H9 (cell line): ENCODE results near the gene SUV39H2. TPM values are rescaled to one million over a fixed set of nuclear protein-coding genes. Genes with fewer than 3 reads are reported as not detected.

Experiments
- DNase-seq: peaks from one replicate; pipeline ENCODE4 v3.0.0-alpha.2; 2017
- H2AFZ ChIP-seq: one replicate; pipeline ENCODE4 v1.6.1; 2013; ENCODE audit warnings: mild to moderate bottlenecking, low read length, control low read depth, moderate library complexity
- H2AK5ac ChIP-seq: 2 replicates; pipeline ENCODE4 v1.6.1; 2013; ENCODE audit warnings: low read length, control low read depth, mixed read lengths; ENCODE audit not compliant: insufficient read length
- H2BK120ac ChIP-seq: one replicate; pipeline ENCODE4 v1.6.1; 2013; ENCODE audit warnings: low read depth, mild to moderate bottlenecking, low read length, control low read depth, inconsistent platforms; ENCODE audit not compliant: poor library complexity, severe bottlenecking
- H2BK12ac ChIP-seq: 2 replicates; pipeline ENCODE4 v1.6.1; 2013; ENCODE audit warnings: low read length, control low read depth, mixed read lengths, low read depth; ENCODE audit not compliant: insufficient read length
- H2BK15ac ChIP-seq: 2 replicates; pipeline ENCODE4 v1.6.1; 2013; ENCODE audit warnings: low read depth, low read length, control low read depth
- H2BK20ac ChIP-seq: one replicate; pipeline ENCODE4 v1.6.1; 2013; ENCODE audit warnings: low read depth, mild to moderate bottlenecking, low read length, control low read depth, inconsistent platforms; ENCODE audit not compliant: poor library complexity, severe bottlenecking
- H2BK5ac ChIP-seq: 2 replicates; pipeline ENCODE4 v1.6.1; 2013; ENCODE audit warnings: low read length, control low read depth, mixed read lengths; ENCODE audit not compliant: insufficient read length
- H3K14ac ChIP-seq: 2 replicates; pipeline ENCODE4 v1.6.1; 2013; ENCODE audit warnings: low read length, control low read depth; ENCODE audit not compliant: insufficient read depth
- H3K18ac ChIP-seq: 2 replicates; pipeline ENCODE4 v1.6.1; 2013; ENCODE audit warnings: low read depth, mild to moderate bottlenecking, mixed read lengths, low read length, control low read depth; ENCODE audit not compliant: insufficient read length
- H3K23ac ChIP-seq: 2 replicates; pipeline ENCODE4 v1.6.1; 2013; ENCODE audit warnings: low read length, control low read depth, mixed read lengths, low read depth; ENCODE audit not compliant: insufficient read length
- H3K23me2 ChIP-seq: 2 replicates; pipeline ENCODE4 v1.6.1; 2013; ENCODE audit warnings: low read depth, mild to moderate bottlenecking, mixed read lengths, low read length, control low read depth; ENCODE audit not compliant: insufficient read length, poor library complexity, severe bottlenecking
- H3K27ac ChIP-seq: 2 replicates; pipeline ENCODE4 v1.5.1; 2013; ENCODE audit warnings: low read length, control low read depth, mixed read lengths, low read depth; ENCODE audit not compliant: insufficient read length
- H3K27me3 ChIP-seq: 2 replicates; pipeline ENCODE4 v1.6.1; 2013; ENCODE audit warnings: low read length, control low read depth, inconsistent platforms; ENCODE audit not compliant: insufficient read depth
- H3K4ac ChIP-seq: 2 replicates; pipeline ENCODE4 v1.6.1; 2013; ENCODE audit warnings: low read depth, mild to moderate bottlenecking, control low read depth, inconsistent platforms, low read length, moderate library complexity
- H3K4me1 ChIP-seq: 2 replicates; pipeline ENCODE4 v1.6.1; 2013; ENCODE audit warnings: low read length, control low read depth, inconsistent platforms; ENCODE audit not compliant: insufficient read depth
- H3K4me2 ChIP-seq: 2 replicates; pipeline ENCODE4 v1.6.1; 2013; ENCODE audit warnings: low read length, control low read depth, mixed read lengths; ENCODE audit not compliant: insufficient read length, insufficient read depth
- H3K56ac ChIP-seq: 2 replicates; pipeline ENCODE4 v1.6.1; 2013; ENCODE audit warnings: low read depth, mild to moderate bottlenecking, mixed read lengths, low read length, control low read depth; ENCODE audit not compliant: insufficient read length
- H3K79me1 ChIP-seq: 2 replicates; pipeline ENCODE4 v1.6.1; 2013; ENCODE audit warnings: low read depth, mild to moderate bottlenecking, moderate library complexity, low read length, control low read depth, inconsistent platforms; ENCODE audit not compliant: insufficient read depth, poor library complexity, severe bottlenecking
- H3K79me2 ChIP-seq: 2 replicates; pipeline ENCODE4 v1.6.1; 2013; ENCODE audit warnings: low read length, control low read depth, inconsistent platforms; ENCODE audit not compliant: insufficient read depth
- H3K9ac ChIP-seq: 2 replicates; pipeline ENCODE4 v1.6.1; 2013; ENCODE audit warnings: low read length, control low read depth, mixed read lengths; ENCODE audit not compliant: insufficient read length; ENCODE audit errors: extremely low read depth
- H3K9me3 ChIP-seq: one replicate; pipeline ENCODE4 v1.6.1; 2013; ENCODE audit warnings: low read depth, low read length, inconsistent platforms; ENCODE audit not compliant: control insufficient read depth
- H3T11ph ChIP-seq: one replicate; pipeline ENCODE4 v1.6.1; 2013; ENCODE audit warnings: mild to moderate bottlenecking, low read length, control low read depth, inconsistent platforms
- H4K20me1 ChIP-seq: one replicate; pipeline ENCODE4 v1.6.1; 2013; ENCODE audit not compliant: control insufficient read depth, insufficient read length, insufficient read depth
- H4K5ac ChIP-seq: 2 replicates; pipeline ENCODE4 v1.6.1; 2013; ENCODE audit warnings: low read depth, mild to moderate bottlenecking, mixed read lengths, low read length, control low read depth; ENCODE audit not compliant: insufficient read length
- H4K8ac ChIP-seq: replicated peaks from 2 replicates; pipeline ENCODE4 v1.6.1; 2013; ENCODE audit warnings: low read length, control low read depth, mixed read lengths, low read depth; ENCODE audit not compliant: insufficient read length
- H4K91ac ChIP-seq: 2 replicates; pipeline ENCODE4 v1.6.1; 2013; ENCODE audit warnings: low read depth, mild to moderate bottlenecking, moderate library complexity, mixed read lengths, low read length, control low read depth; ENCODE audit not compliant: insufficient read length
- H3K27ac Mint-ChIP-seq, 3 experiments: 2 replicates in 2 of 3; 3 replicates in 1 of 3; pipeline ENCODE4 v1.8.0; 2020 to 2021; ENCODE audit warnings: mixed read lengths in 3 of 3, mild to moderate bottlenecking in 1 of 3, moderate library complexity in 1 of 3
- H3K27me3 Mint-ChIP-seq: 2 replicates; pipeline ENCODE4 v1.8.0; 2021; ENCODE audit warnings: low read depth, mild to moderate bottlenecking, moderate library complexity, mixed read lengths
- H3K36me3 Mint-ChIP-seq, 3 experiments: 2 replicates in 2 of 3; 3 replicates in 1 of 3; pipeline ENCODE4 v1.8.0; 2020 to 2021; ENCODE audit warnings: low read depth in 3 of 3, mixed read lengths in 3 of 3; ENCODE audit not compliant: insufficient read depth in 1 of 3
- H3K4me1 Mint-ChIP-seq, 2 experiments: 2 replicates each; pipeline ENCODE4 v1.8.0; 2020; ENCODE audit warnings: mixed read lengths in 2 of 2
- H3K4me3 Mint-ChIP-seq, 2 experiments: 2 replicates in 1 of 2; 3 replicates in 1 of 2; pipeline ENCODE4 v1.8.0; 2020 to 2021; ENCODE audit warnings: mild to moderate bottlenecking in 2 of 2, mixed read lengths in 2 of 2, moderate library complexity in 1 of 2
- H3K9me3 Mint-ChIP-seq, 2 experiments: 2 replicates in 1 of 2; 3 replicates in 1 of 2; pipeline ENCODE4 v1.8.0; 2020; ENCODE audit warnings: mild to moderate bottlenecking in 2 of 2, mixed read lengths in 2 of 2, moderate library complexity in 1 of 2
- WGBS: extraction: QIAGEN DNeasy Blood & Tissue Kit; methylation state at CpG from one replicate; pipeline ENCODE4 v1.1.7; 2013; ENCODE audit warnings: missing lambda C conversion rate, low lambda C conversion rate, mixed read lengths; ENCODE audit not compliant: insufficient read length; ENCODE audit errors: extremely low coverage; 5-methylcytosine and 5-hydroxymethylcytosine counted together
- total RNA-seq: library from RNA; stranded (reverse); gene quantifications from 2 replicates; pipeline ENCODE4 v1.2.1, GENCODE V29; 2021
- TF ChIP-seq, protein P1 (sequence below): fragments of 200-600 bp; sonication (generic); conservative IDR thresholded peaks from 3 replicates; pipeline ENCODE4 v1.8.0; 2021; ENCODE audit warnings: antibody characterized with exemption, mild to moderate bottlenecking

SUV39H2 gene
- total RNA-seq, 1 experiment from 2014 or later, result 59.7 TPM

DNA sequence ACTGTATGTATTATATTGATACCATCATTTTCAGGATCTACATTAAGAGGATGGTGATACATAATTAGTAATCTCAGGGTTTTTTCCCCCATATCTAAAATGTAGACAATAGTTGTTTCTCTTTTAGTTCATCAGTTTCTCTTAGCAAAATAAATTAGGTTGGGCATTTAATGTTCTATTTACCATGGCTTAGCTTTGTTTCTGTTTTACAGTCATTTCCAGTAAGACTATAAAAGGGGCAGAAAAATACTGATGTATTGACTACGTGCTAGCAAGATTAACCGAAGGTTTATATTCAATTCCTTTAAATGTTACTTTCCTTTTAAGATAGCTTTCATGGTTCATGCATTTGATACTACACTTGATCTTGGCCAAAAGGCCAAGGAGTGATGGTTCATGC, 26.2 kb downstream of the SUV39H2 start:
- no peak overlapping the region for H3K56ac ChIP-seq
- no peak overlapping the region for H3K27ac ChIP-seq
- H3K79me2 ChIP-seq, result no peaks in the 10 kb centered on the region
- H4K20me1 ChIP-seq, result no peaks in the 10 kb centered on the region
- H3K9me3 ChIP-seq, result no peaks in the 10 kb centered on the region
- no peaks in the 10 kb centered on the region for H3K23me2 ChIP-seq
- H2AK5ac ChIP-seq, result no peak overlapping the region
- no peaks in the 10 kb centered on the region for H3K79me1 ChIP-seq
- Mint-ChIP-seq H3K27ac (no peak overlapping the region; a peak in 1 of 7 replicates), H3K27me3 (no peaks in the 10 kb centered on the region), H3K4me1 (peaks cover 3 to 6% of the 10 kb centered on the region in 2 experiments), H3K36me3 (peaks cover 57 to 85% (median 81%) of the 10 kb centered on the region in 3 experiments), H3K9me3 (peaks cover 3 to 6% of the 10 kb centered on the region in 2 experiments; a peak in 3 of 5 replicates), H3K4me3 (no peak overlapping the region)
- no peak overlapping the region for H3K4me2 ChIP-seq
- no peak overlapping the region for H3K23ac ChIP-seq
- H2BK20ac ChIP-seq, result no peak overlapping the region
- H2BK120ac ChIP-seq, result no peak overlapping the region
- no peak overlapping the region for H3T11ph ChIP-seq
- H4K5ac ChIP-seq, result no peak overlapping the region
- no peak overlapping the region for H4K91ac ChIP-seq
- no peak for DNase-seq
- no peaks in the 10 kb centered on the region for H3K4me1 ChIP-seq
- no peak overlapping the region for H2BK5ac ChIP-seq
- H3K4ac ChIP-seq, result no peak overlapping the region
- H2AFZ ChIP-seq, result no peak overlapping the region
- no peak overlapping the region for H3K14ac ChIP-seq
- H3K18ac ChIP-seq, result no peak overlapping the region
- H4K8ac ChIP-seq, result no peak overlapping the region
- no peak overlapping the region for H2BK15ac ChIP-seq
- H3K9ac ChIP-seq, result no peak overlapping the region
- no peak overlapping the region for H2BK12ac ChIP-seq
- WGBS, result no CpG with 5 or more reads among the region's 2 CpGs
- H3K27me3 ChIP-seq, result no peaks in the 10 kb centered on the region
- TF ChIP-seq, protein P1, sequence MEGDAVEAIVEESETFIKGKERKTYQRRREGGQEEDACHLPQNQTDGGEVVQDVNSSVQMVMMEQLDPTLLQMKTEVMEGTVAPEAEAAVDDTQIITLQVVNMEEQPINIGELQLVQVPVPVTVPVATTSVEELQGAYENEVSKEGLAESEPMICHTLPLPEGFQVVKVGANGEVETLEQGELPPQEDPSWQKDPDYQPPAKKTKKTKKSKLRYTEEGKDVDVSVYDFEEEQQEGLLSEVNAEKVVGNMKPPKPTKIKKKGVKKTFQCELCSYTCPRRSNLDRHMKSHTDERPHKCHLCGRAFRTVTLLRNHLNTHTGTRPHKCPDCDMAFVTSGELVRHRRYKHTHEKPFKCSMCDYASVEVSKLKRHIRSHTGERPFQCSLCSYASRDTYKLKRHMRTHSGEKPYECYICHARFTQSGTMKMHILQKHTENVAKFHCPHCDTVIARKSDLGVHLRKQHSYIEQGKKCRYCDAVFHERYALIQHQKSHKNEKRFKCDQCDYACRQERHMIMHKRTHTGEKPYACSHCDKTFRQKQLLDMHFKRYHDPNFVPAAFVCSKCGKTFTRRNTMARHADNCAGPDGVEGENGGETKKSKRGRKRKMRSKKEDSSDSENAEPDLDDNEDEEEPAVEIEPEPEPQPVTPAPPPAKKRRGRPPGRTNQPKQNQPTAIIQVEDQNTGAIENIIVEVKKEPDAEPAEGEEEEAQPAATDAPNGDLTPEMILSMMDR, result no peak
